SK-N-SH treated with all-trans-retinoic acid at 6 μM for 48 hours (cell line): Measurements from ENCODE around the gene MCAT.

Experiments
- ARNTL ChIP-seq: fragments of 450-650 bp; formaldehyde crosslinking; IDR thresholded peaks from 2 replicates; pipeline ENCODE4 v1.5.0; 2020; ENCODE audit warnings: low read depth, mild to moderate bottlenecking, moderate library complexity, borderline replicate concordance
- CREB5 ChIP-seq: fragments of 250-450 bp; sonication (Bioruptor Pico); IDR thresholded peaks from 2 replicates; pipeline ENCODE4 v1.5.1; 2020; ENCODE audit warnings: low read depth, mild to moderate bottlenecking, moderate library complexity
- CSDC2 ChIP-seq: fragments of 250-450 bp; sonication (Bioruptor Pico); IDR thresholded peaks from 2 replicates; pipeline ENCODE4 v1.5.0; 2020; ENCODE audit warnings: mild to moderate bottlenecking, moderate library complexity
- CSRNP3 ChIP-seq: fragments of 250-450 bp; sonication (Bioruptor Pico); IDR thresholded peaks from 2 replicates; pipeline ENCODE4 v1.5.1; 2021; ENCODE audit warnings: mild to moderate bottlenecking, moderate library complexity
- PATZ1 ChIP-seq: fragments of 250-450 bp; sonication (Bioruptor Pico); IDR thresholded peaks from 2 replicates; pipeline ENCODE4 v1.8.0; 2020; ENCODE audit warnings: mild to moderate bottlenecking, moderate library complexity, borderline replicate concordance
- PPARA ChIP-seq: fragments of 250-450 bp; sonication (Bioruptor Pico); IDR thresholded peaks from 2 replicates; pipeline ENCODE4 v1.5.0; 2020; ENCODE audit warnings: mild to moderate bottlenecking, borderline replicate concordance
- TCF4 ChIP-seq: fragments of 250-450 bp; sonication (Bioruptor Pico); IDR thresholded peaks from 2 replicates; pipeline ENCODE4 v1.8.0; 2021; ENCODE audit warnings: mild to moderate bottlenecking, moderate library complexity, borderline replicate concordance
- ZC3H10 ChIP-seq: fragments of 250-450 bp; sonication (Bioruptor Pico); IDR thresholded peaks from 2 replicates; pipeline ENCODE4 v1.5.1; 2021; ENCODE audit warnings: mild to moderate bottlenecking, moderate library complexity
- ZFP3 ChIP-seq: fragments of 250-450 bp; sonication (Bioruptor Pico); IDR thresholded peaks from 2 replicates; pipeline ENCODE4 v1.5.0; 2020; ENCODE audit warnings: mild to moderate bottlenecking, moderate library complexity
- ZFP30 ChIP-seq: fragments of 450-650 bp; formaldehyde crosslinking; IDR thresholded peaks from 2 replicates; pipeline ENCODE4 v1.5.0; 2022; ENCODE audit warnings: mild to moderate bottlenecking, moderate library complexity
- ZNF565 ChIP-seq: fragments of 450-650 bp; formaldehyde crosslinking; conservative IDR thresholded peaks from 2 replicates; pipeline ENCODE4 v1.5.0; 2020; ENCODE audit warnings: low read depth, mild to moderate bottlenecking, moderate library complexity
- ZNF70 ChIP-seq: fragments of 450-650 bp; formaldehyde crosslinking; IDR thresholded peaks from 2 replicates; pipeline ENCODE4 v1.5.0; 2020; ENCODE audit warnings: mild to moderate bottlenecking, moderate library complexity
- TF ChIP-seq, protein P1 (sequence below): fragments of 250-450 bp; sonication (Bioruptor Pico); IDR thresholded peaks from 2 replicates; pipeline ENCODE4 v1.5.0; 2020; ENCODE audit warnings: mild to moderate bottlenecking, moderate library complexity

DNA sequence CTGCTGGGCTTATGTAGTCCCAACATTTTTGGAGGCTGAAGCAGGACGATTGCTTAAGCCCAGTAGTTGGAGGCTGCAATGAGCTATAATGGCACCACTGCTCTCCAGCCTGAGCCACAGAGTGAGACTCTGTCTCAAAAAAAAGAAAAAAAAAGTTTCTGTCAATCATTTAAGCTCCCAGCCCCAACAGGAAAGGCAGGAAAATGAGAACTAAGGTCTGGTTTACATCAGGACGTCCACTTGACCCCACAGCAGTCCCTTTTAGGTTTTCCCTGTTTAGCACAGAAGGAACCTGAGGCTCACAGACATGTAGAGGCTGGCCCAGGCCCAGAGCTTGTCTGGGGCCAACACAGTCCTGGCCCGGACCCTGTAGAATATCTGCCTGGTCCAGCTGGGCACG, 44.8 kb downstream of the MCAT start:
- TF ChIP-seq ZFP30 (CRISPR knock-in tag), result no peak
- TF ChIP-seq PPARA (CRISPR knock-in tag), result no peak
- no peak for TF ChIP-seq CSRNP3 (CRISPR knock-in tag)
- no peak for TF ChIP-seq ZNF565
- no peak for TF ChIP-seq ZNF70 (CRISPR knock-in tag)
- no peak for TF ChIP-seq PATZ1 (CRISPR knock-in tag)
- no peak for TF ChIP-seq ZC3H10 (CRISPR knock-in tag)
- no peak for TF ChIP-seq CREB5
- no peak for TF ChIP-seq ZFP3 (CRISPR knock-in tag)
- no peak for TF ChIP-seq TCF4 (CRISPR knock-in tag)
- TF ChIP-seq, protein P1, sequence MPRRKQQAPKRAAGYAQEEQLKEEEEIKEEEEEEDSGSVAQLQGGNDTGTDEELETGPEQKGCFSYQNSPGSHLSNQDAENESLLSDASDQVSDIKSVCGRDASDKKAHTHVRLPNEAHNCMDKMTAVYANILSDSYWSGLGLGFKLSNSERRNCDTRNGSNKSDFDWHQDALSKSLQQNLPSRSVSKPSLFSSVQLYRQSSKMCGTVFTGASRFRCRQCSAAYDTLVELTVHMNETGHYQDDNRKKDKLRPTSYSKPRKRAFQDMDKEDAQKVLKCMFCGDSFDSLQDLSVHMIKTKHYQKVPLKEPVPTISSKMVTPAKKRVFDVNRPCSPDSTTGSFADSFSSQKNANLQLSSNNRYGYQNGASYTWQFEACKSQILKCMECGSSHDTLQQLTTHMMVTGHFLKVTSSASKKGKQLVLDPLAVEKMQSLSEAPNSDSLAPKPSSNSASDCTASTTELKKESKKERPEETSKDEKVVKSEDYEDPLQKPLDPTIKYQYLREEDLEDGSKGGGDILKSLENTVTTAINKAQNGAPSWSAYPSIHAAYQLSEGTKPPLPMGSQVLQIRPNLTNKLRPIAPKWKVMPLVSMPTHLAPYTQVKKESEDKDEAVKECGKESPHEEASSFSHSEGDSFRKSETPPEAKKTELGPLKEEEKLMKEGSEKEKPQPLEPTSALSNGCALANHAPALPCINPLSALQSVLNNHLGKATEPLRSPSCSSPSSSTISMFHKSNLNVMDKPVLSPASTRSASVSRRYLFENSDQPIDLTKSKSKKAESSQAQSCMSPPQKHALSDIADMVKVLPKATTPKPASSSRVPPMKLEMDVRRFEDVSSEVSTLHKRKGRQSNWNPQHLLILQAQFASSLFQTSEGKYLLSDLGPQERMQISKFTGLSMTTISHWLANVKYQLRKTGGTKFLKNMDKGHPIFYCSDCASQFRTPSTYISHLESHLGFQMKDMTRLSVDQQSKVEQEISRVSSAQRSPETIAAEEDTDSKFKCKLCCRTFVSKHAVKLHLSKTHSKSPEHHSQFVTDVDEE, result no peak
- no peak for TF ChIP-seq CSDC2 (CRISPR knock-in tag)
- TF ChIP-seq ARNTL (CRISPR knock-in tag), result no peak
